ENCODE measurements around the gene GRIFIN.

GRCh38 chr7:2510130-2510776 lies 34.1 kb upstream of the GRIFIN start:
- TF ChIP-seq POLR2A (IDR thresholded peaks at IDR 0.05) = no peak
- TF ChIP-seq CTCF (IDR thresholded peaks at IDR 0.05) = no peak
